Measurements from ENCODE around the gene MAP3K5.

DNA sequence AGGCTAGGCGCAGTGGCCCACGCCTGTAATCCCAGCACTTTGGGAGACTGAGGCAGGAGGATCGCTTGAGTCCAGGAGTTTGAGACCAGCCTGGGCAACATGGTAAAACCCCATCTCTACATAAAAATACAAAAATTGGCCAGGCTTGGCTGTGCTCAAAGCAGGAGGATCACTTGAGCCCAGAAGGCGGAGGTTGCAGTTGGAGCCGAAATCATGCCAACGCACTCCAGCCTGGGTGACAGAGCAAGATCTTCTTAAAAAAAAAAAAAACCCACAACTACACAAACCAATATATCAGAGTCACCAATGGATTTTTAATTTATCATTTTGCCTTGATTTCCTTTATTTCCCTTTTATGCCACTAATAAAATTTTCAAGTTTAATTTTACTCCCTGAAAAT is 9.3 kb downstream of the MAP3K5 start:
- no peak for TF ChIP-seq POLR2AphosphoS5 (IDR thresholded peaks at IDR 0.05; ENCODE audit: low read depth, low read length)
- no peak for TF ChIP-seq POLR2A (IDR thresholded peaks at IDR 0.05; ENCODE audit: low read depth, low read length)
